GM19035 (cell line): ENCODE results near the gene NFU1.
A peak's percentile ranks its signal among the peaks of the same experiment; 100 is the strongest.
"Not testable (repeated sequence)": the region's sequence is repeated elsewhere in the genome, so short reads cannot be mapped to it uniquely, and the experiment has no call there.

Source experiments
- ATAC-seq: cut with Tn5 transposase; IDR thresholded peaks from one replicate; pipeline ENCODE4 v1.9.1; 2021; ENCODE audit not compliant: unreplicated experiment

Gene NFU1

GRCh38 chr2:69452687-69453086, 15.5 kb upstream of the NFU1 start:
- ATAC-seq, result no peak

GRCh38 chr2:69450735-69451416, 13.6 kb upstream of the NFU1 start:
- no peak for ATAC-seq

- no peak for ATAC-seq
Observed at GRCh38 chr2:69449906-69450305, 12.7 kb upstream of the NFU1 start.

GRCh38 chr2:69443673-69444072, 6.4 kb upstream of the NFU1 start:
- not testable (repeated sequence) for ATAC-seq

GRCh38 chr2:69439499-69439898, 2.3 kb upstream of the NFU1 start:
- not testable (repeated sequence) for ATAC-seq

- ATAC-seq, result no peak
Observed at GRCh38 chr2:69438580-69438979, 1.3 kb upstream of the NFU1 start.

- peak; percentile 5 for ATAC-seq
Observed at GRCh38 chr2:69437751-69438154, 518 bp upstream of the NFU1 start.

- no peak for ATAC-seq
Observed at GRCh38 chr2:69436596-69436937, 668 bp downstream of the NFU1 start.

- ATAC-seq, result no peak
Observed at GRCh38 chr2:69434753-69435152, 2.5 kb downstream of the NFU1 start.

- no peak for ATAC-seq
Observed at GRCh38 chr2:69429491-69430183, 7.6 kb downstream of the NFU1 start.

GRCh38 chr2:69428981-69429380, 8.3 kb downstream of the NFU1 start:
- no peak for ATAC-seq

GRCh38 chr2:69424419-69424818, 12.8 kb downstream of the NFU1 start:
- ATAC-seq, result no peak

- ATAC-seq, result no peak
Observed at GRCh38 chr2:69422198-69422597, 15.0 kb downstream of the NFU1 start.

- ATAC-seq, result not testable (repeated sequence)
Observed at GRCh38 chr2:69419111-69419510, 18.1 kb downstream of the NFU1 start.

GRCh38 chr2:69416147-69416546, 21.1 kb downstream of the NFU1 start:
- ATAC-seq, result no peak

GRCh38 chr2:69411120-69411519, 26.1 kb downstream of the NFU1 start:
- ATAC-seq, result no peak

- no peak for ATAC-seq
Observed at GRCh38 chr2:69405306-69405705, 31.9 kb downstream of the NFU1 start.

- ATAC-seq, result no peak
Observed at GRCh38 chr2:69400121-69400520, 37.1 kb downstream of the NFU1 start.

- no peak for ATAC-seq
Observed at GRCh38 chr2:69397234-69397633, 40.0 kb downstream of the NFU1 start.

GRCh38 chr2:69395866-69396265, 41.4 kb downstream of the NFU1 start:
- ATAC-seq, result no peak

GRCh38 chr2:69393963-69394362, 43.3 kb downstream of the NFU1 start:
- no peak for ATAC-seq

GRCh38 chr2:69390471-69390870, 46.8 kb downstream of the NFU1 start:
- no peak for ATAC-seq

GRCh38 chr2:69390001-69390400, 47.2 kb downstream of the NFU1 start:
- no peak for ATAC-seq
